HEK293T (cell line): Measurements from ENCODE around the gene INAFM1.

Experiments
- CTCF ChIA-PET: fragments of 350-600 bp; formaldehyde crosslinking; extraction: SDS; loops from one replicate; lab custom pipeline; 2021; ENCODE audit warnings: antibody characterized with exemption, inconsistent platforms; lab: Yijun Ruan, JAX
- POLR2A ChIA-PET: fragments of 350-600 bp; formaldehyde crosslinking; extraction: SDS; loops from one replicate; lab custom pipeline; 2020; ENCODE audit warnings: antibody characterized with exemption, inconsistent platforms; lab: Yijun Ruan, JAX
- DNase-seq: peaks from one replicate; pipeline ENCODE4 v3.0.0; 2012; ENCODE audit warnings: mixed read lengths; ENCODE audit errors: extremely low spot score
- ARNT ChIP-seq: fragments of 450-650 bp; IDR thresholded peaks from 2 replicates; pipeline ENCODE4 v1.6.1; 2017; ENCODE audit warnings: mild to moderate bottlenecking
- CTBP1 ChIP-seq: fragments of 450-650 bp; IDR thresholded peaks from 2 replicates; pipeline ENCODE4 v1.6.1; 2016; ENCODE audit warnings: borderline replicate concordance
- ELF4 ChIP-seq: fragments of 450-650 bp; IDR thresholded peaks from 2 replicates; pipeline ENCODE4 v1.6.1; 2017; ENCODE audit warnings: antibody characterized with exemption
- FOXA1 ChIP-seq: fragments of 450-650 bp; IDR thresholded peaks from 2 replicates; pipeline ENCODE4 v1.6.1; 2016; ENCODE audit warnings: mild to moderate bottlenecking
- FOXK2 ChIP-seq: fragments of 450-650 bp; IDR thresholded peaks from 2 replicates; pipeline ENCODE4 v1.6.1; 2016; ENCODE audit warnings: mild to moderate bottlenecking
- FOXM1 ChIP-seq: fragments of 450-650 bp; IDR thresholded peaks from 2 replicates; pipeline ENCODE4 v1.6.1; 2017; ENCODE audit warnings: mild to moderate bottlenecking, borderline replicate concordance
- HDGF ChIP-seq: fragments of 450-650 bp; IDR thresholded peaks from 2 replicates; pipeline ENCODE4 v1.6.1; 2017; ENCODE audit warnings: antibody characterized with exemption, borderline replicate concordance
- L3MBTL2 ChIP-seq: fragments of 450-650 bp; conservative IDR thresholded peaks from 2 replicates; pipeline ENCODE4 v1.6.1; 2016; ENCODE audit warnings: mild to moderate bottlenecking
- LEF1 ChIP-seq: fragments of 450-650 bp; IDR thresholded peaks from 2 replicates; pipeline ENCODE4 v1.6.1; 2017; ENCODE audit warnings: mild to moderate bottlenecking, borderline replicate concordance
- NFRKB ChIP-seq: fragments of 450-650 bp; IDR thresholded peaks from 2 replicates; pipeline ENCODE4 v1.6.1; 2016; ENCODE audit warnings: mild to moderate bottlenecking, moderate library complexity
- SP1 ChIP-seq: fragments of 450-650 bp; IDR thresholded peaks from 2 replicates; pipeline ENCODE4 v1.6.1; 2017
- SUZ12 ChIP-seq: fragments of 450-650 bp; IDR thresholded peaks from 2 replicates; pipeline ENCODE4 v1.6.1; 2016; ENCODE audit warnings: mild to moderate bottlenecking
- TARDBP ChIP-seq: fragments of 450-650 bp; IDR thresholded peaks from 2 replicates; pipeline ENCODE4 v1.6.1; 2016
- ZNF384 ChIP-seq: fragments of 450-650 bp; IDR thresholded peaks from 2 replicates; pipeline ENCODE4 v1.6.1; 2016
- TF ChIP-seq, protein P1 (sequence below): fragments of 450-650 bp; IDR thresholded peaks from 2 replicates; pipeline ENCODE4 v1.6.1; 2016

INAFM1 gene

DNA sequence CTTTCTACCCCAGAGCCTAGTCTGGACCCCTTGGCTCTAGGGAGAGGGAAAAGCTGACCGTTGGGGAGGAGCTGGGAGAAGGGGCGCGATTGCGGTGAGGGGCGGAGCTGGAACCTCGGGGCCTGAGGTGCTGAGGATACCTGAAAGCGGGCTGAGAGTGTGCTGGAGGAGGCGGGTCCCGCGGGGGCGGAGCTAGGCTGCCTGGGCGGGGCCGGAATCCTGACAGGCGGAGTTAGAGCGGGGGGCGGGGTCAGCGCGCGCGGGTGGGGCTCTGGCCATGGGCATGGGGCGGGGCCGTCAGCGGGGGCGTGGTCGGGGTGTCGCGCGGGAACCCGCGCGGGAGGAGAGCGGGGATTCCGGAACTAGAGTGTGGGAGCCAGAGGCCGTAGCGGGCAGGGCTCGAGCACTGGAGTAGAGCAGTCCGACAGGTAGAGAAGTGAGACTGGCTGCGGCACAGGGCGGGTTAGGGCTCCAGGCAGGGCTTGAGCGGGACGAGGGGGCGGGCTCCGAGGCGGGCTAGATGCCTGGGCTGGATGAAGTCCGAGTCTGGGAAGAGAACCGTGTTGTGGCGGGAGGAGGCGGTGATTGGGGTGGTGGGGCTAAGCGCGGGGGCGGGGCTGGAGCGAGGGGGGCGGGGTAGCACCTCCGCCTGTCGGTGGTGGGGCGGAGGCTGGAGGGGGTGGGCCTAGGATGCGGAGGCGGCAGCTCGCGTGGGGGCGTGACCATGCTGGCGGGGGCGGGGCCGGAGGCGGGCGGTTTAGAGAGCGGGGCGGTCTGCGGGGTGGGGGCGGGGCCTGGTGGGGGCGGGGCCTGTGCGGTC, at the start of gene INAFM1:
Gene INAFM1 (plus strand): TSS at position 815 of the 820 bp plus-strand sequence. CDS start 35 bp downstream, outside the sequence.
- TF ChIP-seq SUZ12: no peak
- no peak for TF ChIP-seq LEF1
- TF ChIP-seq HDGF: no peak
- TF ChIP-seq ELF4: no peak
- no peak for TF ChIP-seq NFRKB
- peak; percentile 92 for DNase-seq
- ChIA-PET POLR2A (interaction anchor here (0.7 to 3.5 kb wide), 4 partner anchors 18 to 75 kb away, joined by 3 to 44 read pairs (median 4); partner anchors contain the start of genes CCDC9 and DHX34), CTCF (interaction anchor here (0.5 to 2.1 kb wide), 6 partner anchors 10 to 842 kb away, joined by 3 to 8 read pairs (median 4); no protein-coding TSS in a partner anchor)

DNA sequence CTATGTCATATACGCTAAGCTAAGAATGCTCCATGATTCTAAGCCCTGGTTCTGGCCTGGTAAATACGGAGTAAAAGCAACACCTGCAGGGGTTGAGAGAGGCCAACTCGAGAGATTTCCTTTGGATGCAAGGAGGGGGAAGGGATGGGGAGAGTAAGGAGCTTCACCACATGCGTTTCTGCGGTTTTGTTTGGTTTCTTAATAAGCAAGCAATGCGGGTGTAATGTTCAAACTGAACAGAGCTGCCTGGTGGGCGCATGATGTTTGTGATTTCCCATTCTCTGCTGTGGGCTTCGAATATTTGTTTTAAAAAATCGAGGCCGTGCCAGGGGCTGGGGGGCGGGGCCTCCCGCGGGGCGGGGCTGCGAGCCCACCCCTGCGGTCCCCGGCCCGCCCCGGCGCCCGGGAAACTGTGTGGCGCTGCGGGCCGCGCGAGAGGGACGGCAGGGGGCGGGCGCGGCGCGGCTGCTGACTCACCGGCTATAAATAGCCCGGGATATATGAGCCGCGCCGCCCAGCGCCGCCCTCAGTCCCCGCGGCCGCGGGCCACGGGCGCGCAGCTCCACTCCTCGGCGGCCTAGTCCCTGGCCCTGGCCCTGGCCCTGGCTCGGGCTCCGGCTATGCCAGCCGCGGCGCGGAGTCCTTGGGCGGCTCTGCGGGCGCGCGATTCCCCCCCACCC, 48.8 kb upstream of the INAFM1 start:
- CTCF ChIA-PET: interaction anchor here (0.7 to 1.5 kb wide), 2 partner anchors 15 to 18 kb away, joined by 5 to 9 read pairs; no protein-coding TSS in a partner anchor
- DNase-seq: peak; percentile 96
- POLR2A ChIA-PET: interaction anchor here (0.5 to 2.7 kb wide), 16 partner anchors 9 to 177 kb away, joined by 3 to 42 read pairs (median 6); partner anchors contain the start of genes CCDC9, DHX34, SAE1 and ZC3H4
- TF ChIP-seq CTBP1 (no peak), ARNT (no peak), ZNF384 (no peak), FOXM1 (no peak), FOXA1 (no peak), FOXK2 (no peak), L3MBTL2 (no peak), SUZ12 (no peak)
- TF ChIP-seq, protein P1, sequence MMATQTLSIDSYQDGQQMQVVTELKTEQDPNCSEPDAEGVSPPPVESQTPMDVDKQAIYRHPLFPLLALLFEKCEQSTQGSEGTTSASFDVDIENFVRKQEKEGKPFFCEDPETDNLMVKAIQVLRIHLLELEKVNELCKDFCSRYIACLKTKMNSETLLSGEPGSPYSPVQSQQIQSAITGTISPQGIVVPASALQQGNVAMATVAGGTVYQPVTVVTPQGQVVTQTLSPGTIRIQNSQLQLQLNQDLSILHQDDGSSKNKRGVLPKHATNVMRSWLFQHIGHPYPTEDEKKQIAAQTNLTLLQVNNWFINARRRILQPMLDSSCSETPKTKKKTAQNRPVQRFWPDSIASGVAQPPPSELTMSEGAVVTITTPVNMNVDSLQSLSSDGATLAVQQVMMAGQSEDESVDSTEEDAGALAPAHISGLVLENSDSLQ: no peak

DNA sequence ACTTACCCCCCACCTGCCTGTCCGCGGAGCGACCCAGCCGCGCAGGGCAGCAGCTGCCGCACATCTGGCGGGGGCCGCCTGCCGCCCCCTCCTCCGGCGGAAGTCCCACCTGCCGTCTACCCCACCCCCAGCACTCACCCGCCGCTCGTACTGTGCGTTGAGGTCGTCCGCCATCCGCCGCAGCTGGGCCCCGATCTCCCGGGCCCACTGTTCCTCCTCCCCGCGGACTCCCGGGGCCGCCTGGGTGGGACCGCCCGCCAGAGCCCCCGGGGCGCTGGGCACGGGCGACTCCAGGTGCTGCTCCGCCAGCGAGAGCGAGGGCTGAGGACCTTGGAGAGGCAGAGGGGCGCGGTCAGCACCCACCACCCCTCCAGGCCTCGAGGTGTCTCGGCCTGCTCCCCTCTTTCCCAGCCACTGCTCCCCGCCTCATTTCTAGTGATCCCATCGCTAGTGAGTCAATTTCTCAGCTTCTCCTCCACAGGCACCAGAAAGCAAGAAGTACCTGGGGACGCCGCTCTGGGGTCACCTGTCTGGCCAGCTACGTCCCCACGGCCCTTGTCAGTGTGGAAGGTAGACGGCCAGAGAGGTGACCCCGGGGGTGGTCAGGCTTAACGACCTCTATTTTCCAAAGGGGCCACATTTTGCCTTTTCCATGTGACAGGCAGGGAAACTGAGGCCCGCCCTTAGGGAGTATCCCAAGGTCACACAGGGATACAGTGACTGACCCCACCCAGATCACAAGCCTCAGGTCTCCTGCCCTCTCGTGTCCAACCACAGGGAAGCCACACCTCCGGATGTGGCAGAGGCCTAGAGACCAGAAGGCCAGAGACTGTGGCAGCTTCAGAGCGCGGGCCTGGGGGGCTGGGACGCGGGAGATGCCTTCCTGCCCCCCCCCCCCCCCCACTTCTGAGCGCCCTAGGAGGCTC, 48.0 kb upstream of the INAFM1 start:
- TF ChIP-seq TARDBP (0 out of 2 replicates have a peak, but pooled peaks have one; percentile 36), FOXA1 (no peak), CTBP1 (0 out of 2 replicates have a peak, but pooled peaks have one; percentile 17)
- ChIA-PET POLR2A (interaction anchor here (0.6 to 2.7 kb wide), 13 partner anchors 10 to 848 kb away, joined by 3 to 42 read pairs (median 7); partner anchors contain the start of genes CCDC9 and DHX34), CTCF (interaction anchor here (1.5 kb wide), 1 partner anchor 16 kb away, joined by 9 read pairs; no protein-coding TSS in a partner anchor)
- DNase-seq: no peak

DNA sequence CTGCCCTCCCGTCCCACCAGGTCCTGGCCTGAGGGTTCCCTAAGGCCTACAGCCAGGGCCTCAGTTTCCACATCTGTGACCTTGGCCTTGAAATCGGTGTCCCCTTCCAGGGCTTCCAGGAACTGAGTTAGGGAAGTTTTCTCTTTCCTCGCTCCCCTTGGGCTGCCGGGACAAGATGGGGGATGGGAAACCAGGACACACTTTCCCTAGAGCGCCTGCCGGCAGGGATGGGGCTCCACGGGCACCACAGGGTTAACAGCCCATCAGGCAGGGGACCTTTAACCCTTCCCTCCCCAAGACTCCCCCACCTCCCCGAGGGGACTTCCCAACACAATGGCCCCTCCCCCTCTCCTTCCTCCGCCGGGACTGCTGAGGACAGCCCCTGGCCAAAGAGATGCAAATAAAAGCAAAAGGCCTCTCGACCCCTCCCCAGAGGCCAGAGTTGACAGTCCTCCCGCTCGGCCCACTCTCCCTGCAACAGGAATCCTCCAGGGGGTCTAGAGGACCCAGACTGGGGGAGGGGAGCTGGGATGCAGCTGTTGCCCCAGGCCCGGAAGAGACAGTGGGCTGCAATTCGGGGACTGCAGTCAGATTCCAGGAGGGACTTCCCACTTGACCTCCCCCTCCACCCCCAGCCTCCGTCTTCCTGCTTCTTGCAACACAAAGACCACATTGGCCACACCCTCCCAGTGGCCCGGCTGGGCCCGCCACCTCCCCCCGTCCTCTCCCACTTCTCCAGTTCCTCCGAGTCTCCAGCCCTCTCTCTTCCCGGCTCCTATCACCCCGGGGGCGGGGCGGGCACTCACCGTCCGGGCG, 47.1 kb upstream of the INAFM1 start:
- POLR2A ChIA-PET: interaction anchor here (0.6 to 2.7 kb wide), 4 partner anchors 16 to 849 kb away, joined by 3 to 42 read pairs (median 18); no protein-coding TSS in a partner anchor
- TF ChIP-seq TARDBP: no peak
- no peak for TF ChIP-seq SP1
- no peak for TF ChIP-seq NFRKB
- no peak for TF ChIP-seq CTBP1
- peak; percentile 60 for DNase-seq
- CTCF ChIA-PET: interaction anchor here (0.6 kb wide), 1 partner anchor 102 kb away, joined by 5 read pairs; no protein-coding TSS in a partner anchor

DNA sequence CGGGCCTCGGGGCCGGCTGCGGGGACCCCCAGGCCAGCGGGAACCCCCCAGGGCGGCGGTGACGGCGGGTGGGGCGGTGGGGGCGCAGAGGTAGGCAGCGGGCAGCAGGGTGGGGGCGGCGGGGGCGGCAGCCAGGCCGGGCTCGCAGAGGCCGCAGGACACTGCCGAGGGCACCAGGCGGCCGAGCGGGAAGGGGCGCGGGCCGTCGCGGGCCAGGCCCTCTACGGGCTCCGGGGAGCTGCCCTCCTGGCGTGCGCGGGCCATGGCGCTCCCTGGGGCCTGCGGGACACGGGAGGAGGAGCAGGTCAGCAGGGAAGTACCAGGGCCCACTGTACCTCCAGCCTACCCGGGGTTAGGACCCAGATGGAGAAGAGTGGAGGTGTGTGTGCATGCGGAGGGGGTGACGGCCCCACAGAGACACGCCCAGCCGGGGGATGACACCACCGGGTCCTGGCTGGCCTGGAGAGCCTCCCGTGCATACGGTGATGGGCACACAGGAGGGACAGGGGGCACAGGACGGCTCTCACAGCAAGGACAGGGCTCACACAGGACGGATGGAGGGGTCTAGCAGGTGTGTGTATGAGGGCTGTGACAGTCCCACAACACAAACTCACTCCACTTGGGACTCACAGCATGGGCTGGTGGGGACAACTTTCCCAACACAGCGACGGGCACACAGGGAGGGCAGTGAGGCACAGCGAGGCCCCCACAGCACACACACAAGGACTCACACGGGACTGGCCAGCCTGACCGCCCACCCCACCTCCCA, 46.3 kb upstream of the INAFM1 start:
- no peak for TF ChIP-seq SP1
- peak; percentile 86; the same call in 1 of the 2 replicates for TF ChIP-seq HDGF
- ChIA-PET CTCF (no interaction called here), POLR2A (interaction anchor here (2.7 kb wide), 1 partner anchor 17 kb away, joined by 30 read pairs; no protein-coding TSS in a partner anchor)
- no peak for DNase-seq

DNA sequence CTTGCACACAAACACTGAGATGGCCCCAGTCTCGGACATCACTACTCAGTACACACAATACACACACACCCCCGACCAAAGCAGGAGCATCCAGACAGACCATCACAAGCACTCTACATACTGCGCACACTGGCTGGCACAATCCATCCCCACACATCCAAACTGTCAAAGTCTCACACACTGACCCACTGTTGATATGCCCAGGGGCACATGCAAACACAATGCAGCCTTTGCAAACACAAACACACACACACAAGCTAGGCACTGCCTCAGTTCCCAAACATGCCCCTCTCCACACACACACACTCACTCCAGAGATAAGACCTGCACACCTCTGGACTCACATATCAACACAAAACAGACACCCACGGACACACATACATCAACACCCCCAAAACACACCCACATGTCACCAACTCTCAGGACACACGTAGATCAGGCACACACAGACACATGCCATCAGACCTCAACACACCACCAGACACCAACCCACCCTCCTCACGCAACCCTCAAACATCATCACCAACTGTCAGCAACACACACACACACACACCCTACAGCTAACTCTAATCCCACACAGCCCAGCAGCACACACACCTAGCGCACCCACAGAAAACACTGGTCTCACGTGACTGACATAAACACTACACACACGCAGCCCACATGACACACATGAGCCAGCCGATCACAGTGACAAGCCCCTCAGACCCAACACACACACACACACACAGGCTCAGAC, 45.6 kb upstream of the INAFM1 start:
- ChIA-PET POLR2A (interaction anchor here (1.2 kb wide), 1 partner anchor 15 kb away, joined by 8 read pairs; no protein-coding TSS in a partner anchor), CTCF (no interaction called here)
- no peak for DNase-seq

More for the DNA sequence above, 45.6 kb upstream of the INAFM1 start:
- TF ChIP-seq CTBP1 (peak; percentile 12), TARDBP (peak; percentile 75), HDGF (no peak)
